Measurements from ENCODE around the gene TM9SF3. TPM values are rescaled to one million over a fixed set of nuclear protein-coding genes. Genes with fewer than 3 reads are reported as not detected.

Gene TM9SF3
- total RNA-seq, 1 donor from 2014 or later: 78.5 TPM

DNA sequence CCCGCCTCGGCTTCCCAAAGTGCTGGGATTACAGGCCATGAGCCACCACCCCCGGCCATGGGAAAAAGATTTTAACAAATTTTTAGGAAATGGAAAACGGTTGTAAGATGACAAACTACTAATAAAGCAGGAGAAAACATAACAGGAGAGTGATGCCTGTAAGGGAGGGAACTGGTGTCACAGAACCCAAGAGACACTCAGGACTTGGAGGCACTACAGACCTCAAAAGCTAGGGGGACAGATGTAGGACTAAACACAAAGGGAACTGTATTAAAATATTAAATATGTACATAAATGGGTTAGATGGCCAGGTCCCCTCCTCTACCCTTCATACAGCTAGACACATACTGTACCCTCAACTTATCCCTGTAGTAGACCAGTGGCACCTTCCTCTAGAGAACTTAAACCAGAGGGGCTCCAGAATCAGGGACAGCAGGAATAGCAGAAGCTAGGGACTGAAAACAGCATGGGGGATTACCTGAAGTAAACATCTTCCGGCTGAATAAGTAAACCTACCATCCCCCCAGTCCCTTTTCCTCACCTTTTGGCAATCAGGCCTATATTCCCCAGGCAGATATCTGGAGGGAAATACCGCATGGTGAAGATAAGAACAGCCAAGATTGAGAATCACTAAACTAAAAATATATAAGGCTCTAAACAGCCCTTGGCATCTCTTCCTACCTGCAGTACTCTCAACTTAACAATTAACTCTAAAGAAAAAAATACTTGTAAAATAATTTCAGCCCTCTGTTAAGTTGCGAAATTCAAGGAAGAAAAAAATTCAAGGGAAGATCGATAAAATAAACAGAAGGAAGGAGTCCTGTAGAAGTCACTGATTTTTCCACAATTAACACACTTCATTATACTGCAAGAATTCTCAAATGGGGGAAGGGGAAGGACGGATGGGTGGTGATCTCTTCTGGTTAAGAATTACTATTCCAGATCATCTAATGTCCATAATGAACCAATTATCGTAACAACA is 15.5 kb downstream of the TM9SF3 start:
- TF ChIP-seq, protein P1, sequence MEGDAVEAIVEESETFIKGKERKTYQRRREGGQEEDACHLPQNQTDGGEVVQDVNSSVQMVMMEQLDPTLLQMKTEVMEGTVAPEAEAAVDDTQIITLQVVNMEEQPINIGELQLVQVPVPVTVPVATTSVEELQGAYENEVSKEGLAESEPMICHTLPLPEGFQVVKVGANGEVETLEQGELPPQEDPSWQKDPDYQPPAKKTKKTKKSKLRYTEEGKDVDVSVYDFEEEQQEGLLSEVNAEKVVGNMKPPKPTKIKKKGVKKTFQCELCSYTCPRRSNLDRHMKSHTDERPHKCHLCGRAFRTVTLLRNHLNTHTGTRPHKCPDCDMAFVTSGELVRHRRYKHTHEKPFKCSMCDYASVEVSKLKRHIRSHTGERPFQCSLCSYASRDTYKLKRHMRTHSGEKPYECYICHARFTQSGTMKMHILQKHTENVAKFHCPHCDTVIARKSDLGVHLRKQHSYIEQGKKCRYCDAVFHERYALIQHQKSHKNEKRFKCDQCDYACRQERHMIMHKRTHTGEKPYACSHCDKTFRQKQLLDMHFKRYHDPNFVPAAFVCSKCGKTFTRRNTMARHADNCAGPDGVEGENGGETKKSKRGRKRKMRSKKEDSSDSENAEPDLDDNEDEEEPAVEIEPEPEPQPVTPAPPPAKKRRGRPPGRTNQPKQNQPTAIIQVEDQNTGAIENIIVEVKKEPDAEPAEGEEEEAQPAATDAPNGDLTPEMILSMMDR (IDR thresholded peaks at IDR 0.05; ENCODE audit: insufficient read depth, low read length, poor library complexity, severe bottlenecking): no peak
- H3K36me3 ChIP-seq (ENCODE audit: control insufficient read depth, insufficient read depth, low read length): no peaks in the 10 kb centered on the region
- no peaks in the 10 kb centered on the region for H3K27me3 ChIP-seq (ENCODE audit: control insufficient read depth, insufficient read depth, low read length)
- DNase-seq (ENCODE audit: low read depth): no peak
- H3K4me3 ChIP-seq (ENCODE audit: low read depth, low read length): no peak overlapping the region

DNA sequence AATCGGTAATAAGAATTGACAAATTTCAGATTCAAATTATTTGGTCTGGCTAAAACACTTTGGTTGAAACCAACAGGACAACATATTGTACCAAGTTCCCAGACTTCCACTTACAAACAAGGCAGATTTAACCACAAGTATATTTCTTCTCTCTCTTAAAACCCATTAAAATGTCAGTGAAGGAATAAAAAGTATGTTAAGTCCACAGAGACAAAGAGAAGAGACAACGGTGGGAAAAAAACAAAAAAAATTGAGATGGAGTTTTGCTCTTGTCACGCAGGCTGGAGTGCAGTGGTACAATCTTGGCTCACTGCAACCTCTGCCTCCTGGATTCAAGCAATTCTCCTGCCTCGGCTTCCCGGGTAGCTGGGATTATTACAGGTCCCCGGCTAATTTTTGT is 16.3 kb downstream of the TM9SF3 start:
- no peak for DNase-seq (ENCODE audit: low read depth)
- Histone ChIP-seq H3K36me3 (ENCODE audit: control insufficient read depth, insufficient read depth, low read length) (no peaks in the 10 kb centered on the region), H3K27me3 (ENCODE audit: control insufficient read depth, insufficient read depth, low read length) (no peaks in the 10 kb centered on the region), H3K4me3 (ENCODE audit: low read depth, low read length) (no peak overlapping the region)
- TF ChIP-seq, protein P1 (IDR thresholded peaks at IDR 0.05; ENCODE audit: insufficient read depth, low read length, poor library complexity, severe bottlenecking): no peak

DNA sequence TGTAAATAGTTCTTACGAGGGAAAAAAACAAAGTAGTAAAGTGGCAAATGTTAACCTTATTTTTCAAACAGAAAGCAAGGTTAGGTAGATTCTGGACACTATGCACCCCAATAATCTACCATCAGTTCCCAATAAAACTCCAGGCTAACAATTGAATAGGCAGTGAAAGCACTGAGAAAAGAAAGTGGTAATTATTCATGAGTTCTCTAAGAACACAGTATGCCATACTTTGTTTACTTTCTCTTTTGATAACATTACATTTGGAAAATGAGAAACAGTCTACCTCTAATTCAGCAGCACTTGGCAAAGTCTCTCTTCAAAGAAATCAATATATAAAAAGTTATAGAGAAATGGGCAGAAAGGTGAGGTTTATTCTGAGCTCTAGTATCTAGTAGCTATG is 18.4 kb downstream of the TM9SF3 start:
- Histone ChIP-seq H3K27me3 (ENCODE audit: control insufficient read depth, insufficient read depth, low read length) (no peaks in the 10 kb centered on the region), H3K4me3 (ENCODE audit: low read depth, low read length) (no peak overlapping the region), H3K36me3 (ENCODE audit: control insufficient read depth, insufficient read depth, low read length) (no peaks in the 10 kb centered on the region)
- no peak for DNase-seq (ENCODE audit: low read depth)
- TF ChIP-seq, protein P1 (IDR thresholded peaks at IDR 0.05; ENCODE audit: insufficient read depth, low read length, poor library complexity, severe bottlenecking): no peak

DNA sequence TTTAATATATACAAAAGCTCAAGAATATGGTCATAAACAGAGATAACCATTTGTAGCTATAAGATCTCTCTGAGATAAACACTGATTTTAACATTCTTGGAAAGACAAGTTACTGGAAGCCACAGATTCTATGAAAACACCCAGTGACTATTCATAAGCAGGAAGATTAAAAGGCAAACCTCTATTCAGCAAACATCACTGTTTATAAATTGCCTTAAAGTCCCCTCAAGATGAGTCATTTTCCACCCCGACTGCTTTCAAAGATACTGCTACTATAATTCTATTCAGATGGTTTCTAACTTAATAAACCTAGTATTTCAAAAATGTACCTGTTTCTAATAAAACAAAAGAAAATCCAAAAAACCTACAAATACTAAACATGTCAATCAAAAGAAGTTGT is 21.0 kb downstream of the TM9SF3 start:
- Histone ChIP-seq H3K27me3 (ENCODE audit: control insufficient read depth, insufficient read depth, low read length) (no peaks in the 10 kb centered on the region), H3K36me3 (ENCODE audit: control insufficient read depth, insufficient read depth, low read length) (no peaks in the 10 kb centered on the region), H3K4me3 (ENCODE audit: low read depth, low read length) (no peak overlapping the region)
- TF ChIP-seq, protein P1 (IDR thresholded peaks at IDR 0.05; ENCODE audit: insufficient read depth, low read length, poor library complexity, severe bottlenecking): no peak
- DNase-seq (ENCODE audit: low read depth): no peak

- TF ChIP-seq, protein P1 (IDR thresholded peaks at IDR 0.05; ENCODE audit: insufficient read depth, low read length, poor library complexity, severe bottlenecking): no peak
- Histone ChIP-seq H3K36me3 (ENCODE audit: control insufficient read depth, insufficient read depth, low read length) (no peaks in the 10 kb centered on the region), H3K4me3 (ENCODE audit: low read depth, low read length) (no peak overlapping the region), H3K27me3 (ENCODE audit: control insufficient read depth, insufficient read depth, low read length) (no peaks in the 10 kb centered on the region)
- DNase-seq (ENCODE audit: low read depth): no peak
These were observed 25.6 kb downstream of the TM9SF3 start for GRCh38 chr10:96560966-96561887.

Data from kidney epithelial cell (primary cell).